Measurements from ENCODE around the gene SREK1. TPM values are rescaled to one million over a fixed set of nuclear protein-coding genes. Genes with fewer than 3 reads are reported as not detected.
A peak's percentile ranks its signal among the peaks of the same experiment; 100 is the strongest.

Gene SREK1
- total RNA-seq, 1 donor from 2014 or later, result 72.0 TPM

DNA sequence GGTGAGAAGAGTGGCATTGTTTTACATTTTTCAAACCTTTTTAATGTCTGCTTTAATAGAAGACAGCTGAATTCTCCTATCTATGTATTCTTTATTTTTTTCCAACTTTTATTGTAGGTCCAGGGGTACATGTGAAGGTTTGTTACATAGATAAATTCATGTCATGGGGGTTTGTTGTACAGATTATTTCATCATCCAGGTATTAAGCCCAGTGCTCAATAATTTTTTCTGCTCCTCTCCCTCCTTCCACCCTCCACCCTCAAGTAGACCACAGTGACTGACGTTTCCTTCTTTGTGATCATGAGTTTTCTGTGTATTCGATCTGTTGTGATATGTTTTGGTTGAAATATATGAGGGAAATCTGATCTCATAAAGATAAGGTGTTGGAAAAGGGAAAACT, 1.7 kb upstream of the SREK1 start:
- H3K9me3 Mint-ChIP-seq, result no peaks in the 10 kb centered on the region
- H3K27me3 Mint-ChIP-seq (ENCODE audit: insufficient read depth), result peaks cover 2% of the 10 kb centered on the region
- H3K27ac Mint-ChIP-seq, result no peak overlapping the region
- H3K4me3 Mint-ChIP-seq, result no peak overlapping the region
- H3K36me3 Mint-ChIP-seq (ENCODE audit: low read depth), result peaks cover 4% of the 10 kb centered on the region
- H3K4me1 Mint-ChIP-seq (ENCODE audit: low read depth), result peaks cover 41% of the 10 kb centered on the region
- intact Hi-C loops (cut with micrococcal nuclease), result loop anchor here (5.0 to 10.0 kb wide), 4 partner anchors 140 to 1378 kb away; partner anchors contain the start of genes CWC27 and SREK1IP1
- DNase-seq (ENCODE audit: low spot score), result no peak

DNA sequence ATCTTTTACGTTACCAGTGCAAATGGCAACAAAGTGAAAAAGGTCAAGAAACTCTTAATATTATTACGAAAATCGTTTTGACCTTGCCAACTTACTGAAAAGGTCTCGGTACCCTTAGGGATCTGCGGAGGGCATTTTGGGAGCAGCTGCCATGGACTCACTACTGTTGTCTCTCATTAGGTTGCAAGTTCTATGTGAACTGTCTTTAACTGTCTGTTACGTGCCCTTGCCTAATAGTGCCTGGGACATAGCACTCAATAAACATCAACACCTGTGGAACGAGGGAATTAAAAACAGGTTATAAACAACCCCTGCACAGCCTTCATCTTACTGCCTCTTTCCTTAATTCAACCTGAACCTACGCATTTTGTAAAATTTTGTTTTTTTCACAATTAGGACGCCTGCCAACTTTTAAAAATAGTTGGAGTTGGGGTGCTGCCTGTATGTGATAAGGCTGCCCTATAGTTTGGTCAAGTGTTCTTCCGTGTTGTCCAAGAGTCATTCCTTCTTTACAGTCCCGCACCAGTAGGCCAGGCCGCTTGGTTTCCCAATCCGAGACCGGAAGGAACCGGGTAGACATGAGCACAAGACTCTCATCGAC, 527 bp upstream of the SREK1 start:
- Mint-ChIP-seq H3K27ac (peak overlapping the region; percentile 99), H3K27me3 (ENCODE audit: insufficient read depth) (peaks cover 2% of the 10 kb centered on the region), H3K4me3 (peak overlapping the region; percentile 96), H3K36me3 (ENCODE audit: low read depth) (peaks cover 4% of the 10 kb centered on the region), H3K9me3 (no peaks in the 10 kb centered on the region), H3K4me1 (ENCODE audit: low read depth) (peaks cover 48% of the 10 kb centered on the region)
- DNase-seq (ENCODE audit: low spot score), result no peak
- intact Hi-C loops (cut with micrococcal nuclease), result loop anchor here (1.0 to 10.0 kb wide), 11 partner anchors 28 to 1379 kb away; partner anchors contain the start of genes CENPK, CWC27, NLN and PPWD1

DNA sequence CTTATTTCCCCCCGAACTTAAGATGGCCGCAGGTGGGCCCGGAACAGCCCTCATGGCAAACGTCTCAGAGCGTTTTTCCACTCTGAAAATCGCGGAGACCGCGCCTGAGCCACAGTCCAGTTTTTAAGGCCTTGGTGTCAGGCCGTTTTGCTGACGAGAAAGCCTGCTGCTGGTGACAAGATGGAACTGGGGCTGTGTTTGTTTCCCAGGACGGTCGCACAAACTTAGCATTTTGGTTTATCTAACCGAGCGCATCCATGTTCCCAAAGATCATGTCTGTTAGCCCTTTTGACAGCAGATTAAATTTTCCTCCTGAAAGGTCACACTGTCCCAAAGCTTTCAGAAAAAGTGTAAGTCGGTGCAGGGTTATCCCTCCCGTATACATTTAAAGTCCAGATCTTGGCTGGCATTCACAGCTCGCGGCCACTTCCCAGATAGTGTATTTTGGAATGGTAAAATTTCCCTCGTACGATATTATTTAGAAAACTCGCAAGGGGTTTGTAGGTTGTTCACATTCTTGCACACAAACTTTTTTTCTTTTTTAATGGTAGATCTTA, 812 bp downstream of the SREK1 start:
- Mint-ChIP-seq H3K4me3 (peak overlapping the region; percentile 96), H3K36me3 (ENCODE audit: low read depth) (peaks cover 6% of the 10 kb centered on the region), H3K4me1 (ENCODE audit: low read depth) (peaks cover 46% of the 10 kb centered on the region), H3K9me3 (no peaks in the 10 kb centered on the region), H3K27ac (peak overlapping the region; percentile 99), H3K27me3 (ENCODE audit: insufficient read depth) (peaks cover 2% of the 10 kb centered on the region)
- DNase-seq (ENCODE audit: low spot score), result no peak
- intact Hi-C loops (cut with micrococcal nuclease), result loop anchor here (1.0 to 10.0 kb wide), 11 partner anchors 26 to 1380 kb away; partner anchors contain the start of genes CENPK, CWC27, NLN and PPWD1

GRCh38 chr5:66145737-66146136, 1.6 kb downstream of the SREK1 start:
- peak overlapping the region; percentile 96 for H3K4me3 Mint-ChIP-seq
- intact Hi-C loops (cut with micrococcal nuclease), result loop anchor here (10.0 kb wide), 3 partner anchors 1059 to 1381 kb away; partner anchors contain the start of genes CWC27 and SREK1IP1
- peaks cover 2% of the 10 kb centered on the region for H3K27me3 Mint-ChIP-seq (ENCODE audit: insufficient read depth)
- H3K27ac Mint-ChIP-seq, result peak overlapping the region; percentile 95
- H3K4me1 Mint-ChIP-seq (ENCODE audit: low read depth), result peaks cover 53% of the 10 kb centered on the region
- no peak for DNase-seq (ENCODE audit: low spot score)
- H3K9me3 Mint-ChIP-seq, result no peaks in the 10 kb centered on the region
- H3K36me3 Mint-ChIP-seq (ENCODE audit: low read depth), result peaks cover 6% of the 10 kb centered on the region

DNA sequence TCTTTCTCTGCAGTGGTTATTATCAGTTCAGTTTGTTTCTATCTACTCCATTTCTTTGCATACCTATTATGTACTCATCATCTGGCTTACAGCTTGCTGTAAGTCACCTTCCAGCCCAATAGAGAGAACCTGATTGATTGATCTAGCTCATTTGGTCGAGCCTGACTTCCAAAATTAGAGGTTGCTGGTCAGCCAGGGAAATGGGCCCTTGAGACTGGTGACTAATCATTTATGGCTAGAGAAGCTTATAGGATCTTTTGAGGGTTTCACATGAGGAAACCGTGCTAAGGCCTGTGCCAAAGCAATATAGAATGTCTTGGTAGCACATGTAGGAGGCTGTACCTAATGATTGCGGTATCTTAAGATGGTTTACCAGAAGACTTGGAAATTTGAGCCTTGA, 5.8 kb downstream of the SREK1 start:
- H3K36me3 Mint-ChIP-seq (ENCODE audit: low read depth), result peaks cover 7% of the 10 kb centered on the region
- H3K27ac Mint-ChIP-seq, result no peak overlapping the region
- no peaks in the 10 kb centered on the region for H3K9me3 Mint-ChIP-seq
- no peak overlapping the region for H3K4me3 Mint-ChIP-seq
- no peak for DNase-seq (ENCODE audit: low spot score)
- H3K4me1 Mint-ChIP-seq (ENCODE audit: low read depth), result peaks cover 52% of the 10 kb centered on the region
- peaks cover 2% of the 10 kb centered on the region for H3K27me3 Mint-ChIP-seq (ENCODE audit: insufficient read depth)
- intact Hi-C loops (cut with micrococcal nuclease), result loop anchor here (10.0 kb wide), 3 partner anchors 1055 to 1385 kb away; partner anchors contain the start of genes CWC27 and SREK1IP1

DNA sequence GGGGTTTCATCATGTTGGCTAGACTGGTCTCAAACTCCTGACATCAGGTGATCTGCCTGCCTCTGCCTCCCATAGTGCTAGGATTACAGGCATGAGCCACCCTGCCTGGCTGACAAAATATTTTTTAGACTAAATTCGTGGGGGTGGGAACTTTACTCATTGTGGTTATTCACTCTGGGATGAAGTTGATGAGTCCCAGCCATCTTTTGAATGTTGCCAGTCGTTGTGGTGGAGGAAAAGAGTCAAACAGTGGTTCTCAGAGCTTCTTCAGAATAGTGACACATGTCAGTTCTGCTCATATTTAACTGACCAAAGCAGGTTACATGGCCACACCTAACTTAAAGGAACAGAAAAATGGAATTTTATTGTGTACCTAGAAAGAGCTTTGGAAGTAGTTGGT, 6.9 kb downstream of the SREK1 start:
- no peaks in the 10 kb centered on the region for H3K9me3 Mint-ChIP-seq
- H3K4me1 Mint-ChIP-seq (ENCODE audit: low read depth), result peaks cover 46% of the 10 kb centered on the region
- intact Hi-C loops (cut with micrococcal nuclease), result no loop called here
- H3K4me3 Mint-ChIP-seq, result no peak overlapping the region
- DNase-seq (ENCODE audit: low spot score), result no peak
- no peaks in the 10 kb centered on the region for H3K27me3 Mint-ChIP-seq (ENCODE audit: insufficient read depth)
- H3K36me3 Mint-ChIP-seq (ENCODE audit: low read depth), result peaks cover 6% of the 10 kb centered on the region
- H3K27ac Mint-ChIP-seq, result peak overlapping the region; percentile 82

GRCh38 chr5:66151491-66151890, 7.4 kb downstream of the SREK1 start:
- H3K27ac Mint-ChIP-seq, result peak overlapping the region; percentile 82
- no peaks in the 10 kb centered on the region for H3K9me3 Mint-ChIP-seq
- peaks cover 45% of the 10 kb centered on the region for H3K4me1 Mint-ChIP-seq (ENCODE audit: low read depth)
- H3K36me3 Mint-ChIP-seq (ENCODE audit: low read depth), result peaks cover 10% of the 10 kb centered on the region
- intact Hi-C loops (cut with micrococcal nuclease), result no loop called here
- no peak overlapping the region for H3K4me3 Mint-ChIP-seq
- H3K27me3 Mint-ChIP-seq (ENCODE audit: insufficient read depth), result no peaks in the 10 kb centered on the region
- DNase-seq (ENCODE audit: low spot score), result no peak

DNA sequence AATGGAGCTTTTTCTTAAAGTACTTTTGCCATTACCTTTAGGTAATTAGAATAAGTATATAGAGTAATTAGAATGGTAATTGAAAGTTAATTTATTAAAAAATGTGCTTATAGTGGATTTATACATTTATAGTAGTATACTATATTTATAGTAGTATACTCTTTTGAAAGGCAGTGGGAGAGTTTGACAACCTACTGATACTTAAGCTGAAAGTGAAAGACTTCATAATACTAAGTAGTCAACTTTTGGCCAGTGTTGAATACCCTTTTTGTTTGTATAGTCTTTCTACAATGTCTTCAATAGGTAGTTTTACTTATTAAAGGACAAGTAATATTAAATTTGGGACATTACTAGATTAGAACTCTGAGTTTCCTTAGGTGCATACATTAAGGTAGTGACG, 12.9 kb downstream of the SREK1 start:
- peaks cover 21% of the 10 kb centered on the region for H3K36me3 Mint-ChIP-seq (ENCODE audit: low read depth)
- intact Hi-C loops (cut with micrococcal nuclease), result no loop called here
- no peak for DNase-seq (ENCODE audit: low spot score)
- no peak overlapping the region for H3K4me3 Mint-ChIP-seq
- H3K27me3 Mint-ChIP-seq (ENCODE audit: insufficient read depth), result no peaks in the 10 kb centered on the region
- H3K9me3 Mint-ChIP-seq, result no peaks in the 10 kb centered on the region
- H3K27ac Mint-ChIP-seq, result no peak overlapping the region
- peaks cover 15% of the 10 kb centered on the region for H3K4me1 Mint-ChIP-seq (ENCODE audit: low read depth)

DNA sequence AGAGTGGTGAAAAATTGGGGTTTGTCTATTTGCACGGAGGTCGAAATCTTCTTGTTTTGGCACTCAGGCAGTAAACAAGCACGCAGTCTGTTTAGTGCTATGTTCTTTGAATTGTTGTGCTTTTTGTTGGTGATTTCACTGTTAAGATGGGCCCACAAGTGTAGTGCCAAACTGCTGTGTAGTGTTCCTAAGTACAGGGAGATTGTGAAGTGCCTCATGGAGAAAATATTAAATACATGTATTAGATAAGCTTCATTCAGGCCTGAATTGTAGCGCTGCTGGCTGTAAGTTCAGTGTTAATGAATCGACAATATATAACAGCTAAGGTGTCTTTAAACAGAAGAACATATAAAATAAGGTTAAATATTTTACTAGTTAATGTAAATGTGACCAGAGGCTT, 17.3 kb downstream of the SREK1 start:
- H3K36me3 Mint-ChIP-seq (ENCODE audit: low read depth), result peaks cover 43% of the 10 kb centered on the region
- H3K4me1 Mint-ChIP-seq (ENCODE audit: low read depth), result peaks cover 19% of the 10 kb centered on the region
- H3K27me3 Mint-ChIP-seq (ENCODE audit: insufficient read depth), result no peaks in the 10 kb centered on the region
- intact Hi-C loops (cut with micrococcal nuclease), result no loop called here
- no peak for DNase-seq (ENCODE audit: low spot score)
- H3K9me3 Mint-ChIP-seq, result no peaks in the 10 kb centered on the region
- no peak overlapping the region for H3K4me3 Mint-ChIP-seq
- H3K27ac Mint-ChIP-seq, result no peak overlapping the region

DNA sequence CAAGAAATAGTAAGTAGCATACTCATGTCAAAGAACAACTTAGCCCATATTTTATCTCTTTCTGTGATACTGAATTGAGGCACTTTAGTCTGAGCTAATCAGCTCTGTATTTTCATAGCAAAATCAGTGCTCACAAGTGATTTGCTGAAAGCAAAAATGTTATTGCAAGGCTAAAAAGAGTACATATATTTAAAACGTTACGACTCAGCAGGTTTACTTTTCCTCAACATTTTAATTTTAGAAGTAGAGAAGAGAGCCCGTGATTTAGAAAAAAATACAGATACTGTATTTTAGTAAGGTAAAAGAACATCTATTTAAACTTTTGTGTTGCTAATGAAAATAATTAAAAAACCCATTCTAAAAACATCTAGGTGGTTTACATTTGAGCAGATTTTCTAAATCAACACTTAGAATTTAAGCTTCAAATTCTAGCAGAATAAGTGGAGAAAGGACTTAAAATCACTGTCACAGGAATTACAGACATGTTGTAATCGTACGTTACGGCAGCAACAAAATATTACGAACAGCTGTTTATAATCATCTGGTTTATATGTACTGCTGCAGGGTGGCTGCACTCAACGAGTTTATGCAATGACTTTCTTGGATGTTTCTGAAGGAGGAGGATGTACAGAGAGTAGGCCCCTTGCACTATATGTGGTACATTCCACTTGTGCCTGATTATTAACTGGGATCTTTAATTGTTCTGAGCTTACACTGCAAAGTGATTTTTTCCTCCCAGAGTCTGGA, 20.1 kb downstream of the SREK1 start:
- Mint-ChIP-seq H3K27me3 (ENCODE audit: insufficient read depth) (no peaks in the 10 kb centered on the region), H3K4me1 (ENCODE audit: low read depth) (peaks cover 12% of the 10 kb centered on the region), H3K9me3 (no peaks in the 10 kb centered on the region), H3K36me3 (ENCODE audit: low read depth) (peaks cover 40% of the 10 kb centered on the region), H3K27ac (no peak overlapping the region), H3K4me3 (no peak overlapping the region)
- DNase-seq (ENCODE audit: low spot score), result no peak
- intact Hi-C loops (cut with micrococcal nuclease), result loop anchor here (1.0 kb wide), 1 partner anchor 8 kb away; no protein-coding TSS in a partner anchor

- Mint-ChIP-seq H3K9me3 (no peaks in the 10 kb centered on the region), H3K27ac (no peak overlapping the region), H3K36me3 (ENCODE audit: low read depth) (peaks cover 41% of the 10 kb centered on the region), H3K4me3 (no peak overlapping the region), H3K27me3 (ENCODE audit: insufficient read depth) (no peaks in the 10 kb centered on the region), H3K4me1 (ENCODE audit: low read depth) (peaks cover 30% of the 10 kb centered on the region)
- intact Hi-C loops (cut with micrococcal nuclease), result no loop called here
- DNase-seq (ENCODE audit: low spot score), result no peak
Observed at GRCh38 chr5:66168226-66168625, 24.1 kb downstream of the SREK1 start.

DNA sequence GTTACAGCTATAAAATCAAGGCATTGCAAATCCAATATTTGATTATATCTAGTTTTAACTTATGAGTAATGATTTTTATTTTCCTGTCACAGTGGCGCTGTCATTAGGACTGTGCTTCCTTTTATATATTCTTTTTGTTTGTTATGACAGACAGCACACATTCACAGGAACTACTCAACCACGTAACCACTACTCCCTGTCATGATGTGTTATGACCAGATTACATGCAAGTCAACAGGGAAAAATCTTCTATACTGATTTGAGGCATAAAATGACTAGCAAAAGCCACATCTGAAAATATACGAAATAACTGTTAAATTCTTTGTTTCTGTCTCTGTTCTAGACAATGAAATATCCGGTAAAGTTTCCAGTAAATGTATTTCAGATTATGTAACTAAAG, 25.4 kb downstream of the SREK1 start:
- H3K27me3 Mint-ChIP-seq (ENCODE audit: insufficient read depth), result no peaks in the 10 kb centered on the region
- H3K36me3 Mint-ChIP-seq (ENCODE audit: low read depth), result peaks cover 35% of the 10 kb centered on the region
- DNase-seq (ENCODE audit: low spot score), result no peak
- H3K4me1 Mint-ChIP-seq (ENCODE audit: low read depth), result peaks cover 32% of the 10 kb centered on the region
- intact Hi-C loops (cut with micrococcal nuclease), result loop anchor here (1.0 kb wide), 1 partner anchor 427 kb away; no protein-coding TSS in a partner anchor
- H3K27ac Mint-ChIP-seq, result no peak overlapping the region
- H3K9me3 Mint-ChIP-seq, result no peaks in the 10 kb centered on the region
- H3K4me3 Mint-ChIP-seq, result no peak overlapping the region

All from activated T-helper 1 cell treated with anti-CD3 and anti-CD28 coated beads, Interleukin-12 subunit alpha, Interleukin-12 subunit beta, Interleukin-2, Interleukin-4 antibody, amounts not matched to agents 30 ng/mL and 10 ng/mL and 1 ng/mL, durations not matched to agents 14 hours and 24 hours and 36 hours (primary cell).